NT2/D1 (cell line): ENCODE data around the gene UFL1.

Experiments
- SUZ12 ChIP-seq: IDR thresholded peaks from 2 replicates; pipeline ENCODE4 v1.6.1; 2011; ENCODE audit not compliant: insufficient read length, insufficient read depth; ENCODE audit errors: extremely low read depth
- YY1 ChIP-seq: IDR thresholded peaks from 2 replicates; pipeline ENCODE4 v1.6.1; 2011; ENCODE audit not compliant: insufficient read length, insufficient read depth
- ZNF274 ChIP-seq: IDR thresholded peaks from 2 replicates; pipeline ENCODE4 v1.6.1; 2011; ENCODE audit warnings: mild to moderate bottlenecking, low read depth, low read length

DNA sequence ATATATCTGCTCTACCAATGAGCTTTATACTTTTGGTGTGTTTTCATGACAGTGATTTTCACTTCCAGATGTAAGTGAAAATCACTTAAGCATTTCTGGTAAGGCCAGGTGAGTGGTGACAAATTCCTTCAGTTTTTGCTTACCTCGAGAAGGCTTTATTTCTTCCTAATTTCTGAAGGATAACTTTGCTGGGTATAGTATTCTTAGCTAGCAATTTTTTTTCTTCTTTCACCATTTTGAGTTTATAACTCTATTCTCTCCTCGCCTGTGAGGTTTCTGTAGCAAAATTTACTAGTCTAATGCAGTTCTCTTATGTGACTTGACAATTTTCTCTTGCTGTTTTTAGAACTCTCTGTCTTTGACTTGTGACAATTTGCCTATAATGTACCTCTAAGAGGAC, 48.4 kb downstream of the UFL1 start:
- no peak for TF ChIP-seq ZNF274
- no peak for TF ChIP-seq SUZ12
- no peak for TF ChIP-seq YY1
